ENCODE results near the gene SRSF7. TPM values are rescaled to one million over a fixed set of nuclear protein-coding genes. Genes with fewer than 3 reads are reported as not detected.

SRSF7 gene
- total and polyA plus RNA-seq, 9 of the 15 experiments (the other 6 are each of a cell fraction or from before 2014, with no cell fraction given) = 219 to 726 (median 375) TPM

DNA sequence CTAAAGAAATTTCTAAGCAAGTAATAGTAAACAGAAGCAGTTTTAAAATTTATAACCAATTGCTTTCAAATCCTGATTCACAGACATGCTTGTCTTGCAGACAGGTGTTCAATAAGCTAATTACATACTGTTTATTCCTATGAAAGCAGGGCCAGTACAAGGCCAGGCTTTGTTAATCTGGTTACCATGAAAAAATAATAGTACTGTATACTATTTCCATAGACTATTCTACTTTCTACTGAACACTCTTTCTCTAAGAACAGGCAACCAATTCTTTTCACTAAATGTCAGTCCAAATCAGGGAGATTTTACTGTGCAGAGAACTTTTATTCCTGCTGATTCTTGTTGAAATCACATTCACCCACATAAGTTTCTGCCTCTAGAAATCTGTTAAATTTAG is 2.9 kb upstream of the SRSF7 start (continued):
- TF ChIP-seq, protein P1, sequence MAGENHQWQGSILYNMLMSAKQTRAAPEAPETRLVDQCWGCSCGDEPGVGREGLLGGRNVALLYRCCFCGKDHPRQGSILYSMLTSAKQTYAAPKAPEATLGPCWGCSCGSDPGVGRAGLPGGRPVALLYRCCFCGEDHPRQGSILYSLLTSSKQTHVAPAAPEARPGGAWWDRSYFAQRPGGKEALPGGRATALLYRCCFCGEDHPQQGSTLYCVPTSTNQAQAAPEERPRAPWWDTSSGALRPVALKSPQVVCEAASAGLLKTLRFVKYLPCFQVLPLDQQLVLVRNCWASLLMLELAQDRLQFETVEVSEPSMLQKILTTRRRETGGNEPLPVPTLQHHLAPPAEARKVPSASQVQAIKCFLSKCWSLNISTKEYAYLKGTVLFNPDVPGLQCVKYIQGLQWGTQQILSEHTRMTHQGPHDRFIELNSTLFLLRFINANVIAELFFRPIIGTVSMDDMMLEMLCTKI (IDR thresholded peaks at IDR 0.05; ENCODE audit: partially characterized antibody) = no peak
- TF ChIP-seq AFF4 (CRISPR knock-in tag; IDR thresholded peaks at IDR 0.05) = no peak

Data from K562 (cell line).